HG03095 (cell line): ENCODE data around the gene LYST.
"Not testable (repeated sequence)": the region's sequence is repeated elsewhere in the genome, so short reads cannot be mapped to it uniquely, and the experiment has no call there.

Source experiments
- ATAC-seq: cut with Tn5 transposase; IDR thresholded peaks from one replicate; pipeline ENCODE4 v1.9.1; 2021; ENCODE audit warnings: moderate library complexity; ENCODE audit not compliant: unreplicated experiment

Gene LYST

GRCh38 chr1:235766794-235767285, 99.9 kb downstream of the LYST start:
- no peak for ATAC-seq

- no peak for ATAC-seq
Observed at GRCh38 chr1:235763962-235764361, 102.7 kb downstream of the LYST start.

GRCh38 chr1:235759336-235759735, 107.4 kb downstream of the LYST start:
- ATAC-seq, result no peak

- ATAC-seq, result no peak
Observed at GRCh38 chr1:235758931-235759330, 107.8 kb downstream of the LYST start.

- no peak for ATAC-seq
Observed at GRCh38 chr1:235757587-235758096, 109.1 kb downstream of the LYST start.

GRCh38 chr1:235754186-235754585, 112.5 kb downstream of the LYST start:
- not testable (repeated sequence) for ATAC-seq

- ATAC-seq, result no peak
Observed at GRCh38 chr1:235749755-235750300, 116.9 kb downstream of the LYST start.

GRCh38 chr1:235748747-235749146, 118.0 kb downstream of the LYST start:
- no peak for ATAC-seq

- no peak for ATAC-seq
Observed at GRCh38 chr1:235746245-235746644, 120.5 kb downstream of the LYST start.

- ATAC-seq, result no peak
Observed at GRCh38 chr1:235745503-235746136, 121.1 kb downstream of the LYST start.

- no peak for ATAC-seq
Observed at GRCh38 chr1:235742914-235743599, 123.6 kb downstream of the LYST start.

GRCh38 chr1:235741294-235741693, 125.4 kb downstream of the LYST start:
- no peak for ATAC-seq

GRCh38 chr1:235739631-235740030, 127.1 kb downstream of the LYST start:
- ATAC-seq, result no peak

- ATAC-seq, result no peak
Observed at GRCh38 chr1:235739124-235739523, 127.6 kb downstream of the LYST start.

- no peak for ATAC-seq
Observed at GRCh38 chr1:235737751-235738150, 129.0 kb downstream of the LYST start.

GRCh38 chr1:235736263-235736662, 130.4 kb downstream of the LYST start:
- no peak for ATAC-seq

- no peak for ATAC-seq
Observed at GRCh38 chr1:235735621-235736020, 131.1 kb downstream of the LYST start.

- no peak for ATAC-seq
Observed at GRCh38 chr1:235734335-235734734, 132.4 kb downstream of the LYST start.

GRCh38 chr1:235730007-235730406, 136.7 kb downstream of the LYST start:
- no peak for ATAC-seq

- no peak for ATAC-seq
Observed at GRCh38 chr1:235726557-235726956, 140.1 kb downstream of the LYST start.

GRCh38 chr1:235725434-235725833, 141.3 kb downstream of the LYST start:
- ATAC-seq, result no peak

GRCh38 chr1:235724730-235725129, 142.0 kb downstream of the LYST start:
- no peak for ATAC-seq
